Breast epithelium (tissue), 3 donors: ENCODE data around the gene CTNND2.

Experiments used
- POLR2A ChIP-seq: fragments of 450-650 bp; IDR thresholded peaks from one replicate; pipeline ENCODE4 v1.6.1; 2016; ENCODE audit warnings: antibody characterized with exemption, mild to moderate bottlenecking, moderate library complexity
- TF ChIP-seq, protein P1 (sequence below), 3 donors: fragments of 450-650 bp; IDR thresholded peaks; one replicate each; pipeline ENCODE4 v1.5.1; 2016 to 2017; ENCODE audit warnings: antibody characterized with exemption in 3 of 3, mild to moderate bottlenecking in 3 of 3, moderate library complexity in 3 of 3

- TF ChIP-seq, protein P1, sequence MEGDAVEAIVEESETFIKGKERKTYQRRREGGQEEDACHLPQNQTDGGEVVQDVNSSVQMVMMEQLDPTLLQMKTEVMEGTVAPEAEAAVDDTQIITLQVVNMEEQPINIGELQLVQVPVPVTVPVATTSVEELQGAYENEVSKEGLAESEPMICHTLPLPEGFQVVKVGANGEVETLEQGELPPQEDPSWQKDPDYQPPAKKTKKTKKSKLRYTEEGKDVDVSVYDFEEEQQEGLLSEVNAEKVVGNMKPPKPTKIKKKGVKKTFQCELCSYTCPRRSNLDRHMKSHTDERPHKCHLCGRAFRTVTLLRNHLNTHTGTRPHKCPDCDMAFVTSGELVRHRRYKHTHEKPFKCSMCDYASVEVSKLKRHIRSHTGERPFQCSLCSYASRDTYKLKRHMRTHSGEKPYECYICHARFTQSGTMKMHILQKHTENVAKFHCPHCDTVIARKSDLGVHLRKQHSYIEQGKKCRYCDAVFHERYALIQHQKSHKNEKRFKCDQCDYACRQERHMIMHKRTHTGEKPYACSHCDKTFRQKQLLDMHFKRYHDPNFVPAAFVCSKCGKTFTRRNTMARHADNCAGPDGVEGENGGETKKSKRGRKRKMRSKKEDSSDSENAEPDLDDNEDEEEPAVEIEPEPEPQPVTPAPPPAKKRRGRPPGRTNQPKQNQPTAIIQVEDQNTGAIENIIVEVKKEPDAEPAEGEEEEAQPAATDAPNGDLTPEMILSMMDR (IDR thresholded peaks at IDR 0.05): no peak
- no peak for TF ChIP-seq POLR2A
Observed at GRCh38 chr5:11146171-11146570, 758.1 kb downstream of the CTNND2 start.
